Stomach (tissue), 4 donors: ENCODE results near the gene CBFA2T3.

Source experiments
- CTCF ChIP-seq, 7 experiments: fragments of 450-650 bp in 4 of 7; fragments of 200-600 bp in 3 of 7; sonication (generic) in 3 of 7; IDR thresholded peaks; one replicate each; pipeline ENCODE4 v1.5.1; 2016 to 2019; ENCODE audit warnings: antibody characterized with exemption in 7 of 7, control low read depth in 2 of 7, mild to moderate bottlenecking in 1 of 7
- POLR2AphosphoS5 ChIP-seq, 3 donors: sonication (generic); formaldehyde crosslinking; IDR thresholded peaks; one replicate each; pipeline ENCODE4 v1.6.1; 2016; ENCODE audit warnings: antibody characterized with exemption in 3 of 3

DNA sequence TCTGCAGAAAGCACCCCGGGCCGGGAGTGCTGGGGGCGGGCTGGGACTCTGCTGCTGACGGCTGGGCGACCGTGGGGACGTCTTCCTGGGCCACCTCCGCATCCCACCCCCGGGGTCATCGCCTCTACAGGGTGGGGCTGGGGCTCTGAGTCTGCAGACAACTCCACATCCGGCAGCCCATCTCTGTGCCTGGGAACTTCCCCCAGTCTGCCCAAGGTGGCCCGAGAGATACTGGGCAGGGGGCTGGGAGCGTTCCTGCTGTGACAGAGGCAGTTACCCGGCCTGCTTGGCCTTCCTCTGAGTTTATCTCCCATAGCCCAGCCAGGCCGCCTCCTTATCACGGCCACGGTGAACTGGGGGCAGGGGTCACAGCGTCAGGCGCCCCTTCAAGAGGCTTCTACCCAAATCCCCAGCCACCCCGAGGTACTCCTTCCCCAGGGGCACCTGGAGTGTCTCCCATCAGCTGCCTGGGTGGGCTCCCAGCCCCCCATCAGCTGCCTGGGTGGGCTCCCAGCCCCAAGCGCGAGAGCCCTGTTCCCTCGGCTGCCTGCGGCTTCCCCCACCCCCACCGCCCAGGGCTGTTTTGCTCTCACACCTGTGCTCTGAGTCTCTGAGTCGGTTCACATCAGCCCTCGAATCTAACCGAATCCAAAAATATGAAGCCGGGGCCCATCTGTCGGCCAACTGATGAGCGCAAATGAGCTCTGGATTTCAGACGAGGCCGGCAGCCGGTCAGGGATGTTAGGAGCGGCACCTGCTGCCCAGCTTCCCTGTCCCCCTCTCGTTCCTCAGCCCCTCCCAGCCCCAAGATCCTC, 15.6 kb upstream of the CBFA2T3 start:
- TF ChIP-seq POLR2AphosphoS5 (IDR thresholded peaks at IDR 0.05) (no peak), CTCF (IDR thresholded peaks at IDR 0.05) (no peak)
